Activated naive CD4-positive, alpha-beta T cell treated with anti-CD3 and anti-CD28 coated beads, Interleukin-2, amount 50 U/mL, for 24 hours (primary cell): Measurements from ENCODE around the gene SCAF1.

ENCODE experiments used
- H3K27ac Mint-ChIP-seq: one replicate; pipeline ENCODE4 v1.8.0; 2021; ENCODE audit warnings: mild to moderate bottlenecking, mixed read lengths
- H3K27me3 Mint-ChIP-seq: one replicate; pipeline ENCODE4 v1.8.0; 2021; ENCODE audit warnings: mixed read lengths
- H3K36me3 Mint-ChIP-seq: one replicate; pipeline ENCODE4 v1.8.0; 2021; ENCODE audit warnings: mixed read lengths
- H3K4me1 Mint-ChIP-seq: one replicate; pipeline ENCODE4 v1.8.0; 2021; ENCODE audit warnings: mixed read lengths
- H3K4me3 Mint-ChIP-seq: one replicate; pipeline ENCODE4 v1.8.0; 2021; ENCODE audit warnings: mild to moderate bottlenecking, mixed read lengths
- H3K9me3 Mint-ChIP-seq: one replicate; pipeline ENCODE4 v1.8.0; 2021; ENCODE audit warnings: mixed read lengths

Gene SCAF1

GRCh38 chr19:49665351-49666119 is 23.5 kb downstream of the SCAF1 start, which contains the start of the genes BCL2L12 and IRF3:
Gene BCL2L12 (plus strand): TSS chr19:49665933. CDS start chr19:49666693, 760 bp downstream.
Gene IRF3 (minus strand): TSS chr19:49665857. CDS start chr19:49664838, 1,019 bp downstream.
- peaks cover 38% of the 10 kb centered on the region for H3K4me1 Mint-ChIP-seq
- H3K9me3 Mint-ChIP-seq: no peaks in the 10 kb centered on the region
- no peaks in the 10 kb centered on the region for H3K27me3 Mint-ChIP-seq
- H3K36me3 Mint-ChIP-seq: peaks cover 1% of the 10 kb centered on the region
- H3K27ac Mint-ChIP-seq: peak within 1 kb of the TSS; percentile 96
- H3K4me3 Mint-ChIP-seq: peak within 1 kb of the TSS; percentile 97

GRCh38 chr19:49666120-49666444 is 24.1 kb downstream of the SCAF1 start:
- Mint-ChIP-seq H3K4me1 (peaks cover 38% of the 10 kb centered on the region), H3K9me3 (no peaks in the 10 kb centered on the region), H3K27ac (peak overlapping the region; percentile 76), H3K4me3 (peak overlapping the region; percentile 97), H3K27me3 (no peaks in the 10 kb centered on the region), H3K36me3 (peaks cover 1% of the 10 kb centered on the region)

DNA sequence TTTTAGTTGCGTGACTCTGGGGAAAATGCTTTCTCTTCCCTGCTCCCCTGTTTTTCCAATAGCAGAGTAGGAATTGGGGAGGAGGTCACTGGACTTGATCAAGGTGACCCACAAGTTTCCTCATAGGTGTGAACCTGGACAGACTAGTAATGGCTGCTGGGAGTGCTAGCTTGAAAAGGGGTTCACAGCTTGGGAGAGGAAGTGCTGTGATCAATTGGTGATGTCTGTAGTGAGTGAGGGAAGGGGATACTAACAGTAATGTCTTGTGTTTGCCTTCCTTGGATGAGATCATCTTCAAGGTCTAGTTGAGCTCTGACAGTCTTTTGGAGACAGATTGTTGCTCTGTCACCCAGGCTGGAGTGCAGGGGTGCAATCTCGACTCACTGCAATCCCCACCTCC is 25.5 kb downstream of the SCAF1 start:
- peaks cover 1% of the 10 kb centered on the region for H3K36me3 Mint-ChIP-seq
- H3K4me3 Mint-ChIP-seq: peak overlapping the region; percentile 97
- peaks cover 45% of the 10 kb centered on the region for H3K4me1 Mint-ChIP-seq
- H3K27ac Mint-ChIP-seq: no peak overlapping the region
- no peaks in the 10 kb centered on the region for H3K9me3 Mint-ChIP-seq
- no peaks in the 10 kb centered on the region for H3K27me3 Mint-ChIP-seq

GRCh38 chr19:49669516-49669915 is 27.5 kb downstream of the SCAF1 start:
- Mint-ChIP-seq H3K9me3 (no peaks in the 10 kb centered on the region), H3K36me3 (peaks cover 1% of the 10 kb centered on the region), H3K4me1 (peaks cover 34% of the 10 kb centered on the region), H3K27ac (no peak overlapping the region), H3K27me3 (no peaks in the 10 kb centered on the region), H3K4me3 (no peak overlapping the region)

DNA sequence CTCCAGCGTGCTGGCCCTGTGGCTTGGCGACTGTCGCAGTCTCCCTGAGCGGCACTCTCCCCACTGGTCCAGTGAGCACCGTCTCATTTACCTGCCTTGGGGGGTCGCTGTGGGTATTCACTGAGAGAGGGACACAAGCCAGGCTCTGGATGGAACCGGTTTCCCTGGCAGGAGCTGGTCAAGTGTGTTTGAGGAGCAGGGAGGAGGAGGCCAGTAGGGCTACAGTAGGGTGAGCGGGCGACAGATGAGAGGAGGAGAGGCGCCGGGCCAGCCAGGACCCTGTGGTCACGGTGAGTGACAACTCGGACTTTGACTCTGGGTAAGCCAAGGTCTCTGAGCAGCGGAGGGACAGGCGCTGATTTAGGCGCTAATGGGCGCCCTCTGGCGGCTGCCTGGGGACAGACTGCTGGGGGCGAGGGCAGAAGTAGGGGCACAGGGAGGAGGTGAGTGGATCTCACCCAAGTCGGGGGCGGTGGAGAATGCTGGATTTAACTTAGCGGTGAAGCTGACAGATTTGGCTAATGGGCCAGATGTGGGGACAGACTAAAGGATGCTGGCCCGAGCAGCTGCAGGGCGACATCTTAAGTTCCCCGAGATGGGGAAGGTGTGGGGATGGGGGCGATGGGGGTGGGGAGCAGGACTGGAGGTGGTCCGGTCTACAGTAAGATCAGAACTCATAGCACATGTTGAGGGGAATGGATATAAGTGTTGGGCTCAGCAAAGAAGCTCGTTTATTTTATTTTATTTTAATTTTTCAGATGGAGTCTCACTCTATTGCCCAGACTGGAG is 30.3 kb downstream of the SCAF1 start:
- Mint-ChIP-seq H3K36me3 (peaks cover 1% of the 10 kb centered on the region), H3K4me1 (peaks cover 25% of the 10 kb centered on the region), H3K27me3 (no peaks in the 10 kb centered on the region), H3K9me3 (no peaks in the 10 kb centered on the region), H3K27ac (no peak overlapping the region), H3K4me3 (no peak overlapping the region)

GRCh38 chr19:49676136-49676783 is 34.3 kb downstream of the SCAF1 start:
- H3K27ac Mint-ChIP-seq: peak overlapping the region; percentile 99
- no peaks in the 10 kb centered on the region for H3K27me3 Mint-ChIP-seq
- H3K4me1 Mint-ChIP-seq: peaks cover 37% of the 10 kb centered on the region

GRCh38 chr19:49676784-49677230 is 34.8 kb downstream of the SCAF1 start:
- H3K36me3 Mint-ChIP-seq: no peaks in the 10 kb centered on the region
- H3K4me3 Mint-ChIP-seq: peak overlapping the region; percentile 93
- H3K27ac Mint-ChIP-seq: peak overlapping the region; percentile 99
- no peaks in the 10 kb centered on the region for H3K27me3 Mint-ChIP-seq
- peaks cover 36% of the 10 kb centered on the region for H3K4me1 Mint-ChIP-seq
- H3K9me3 Mint-ChIP-seq: no peaks in the 10 kb centered on the region

More at GRCh38 chr19:49676136-49676783, 34.3 kb downstream of the SCAF1 start:
- Mint-ChIP-seq H3K9me3 (no peaks in the 10 kb centered on the region), H3K4me3 (peak overlapping the region; percentile 93), H3K36me3 (no peaks in the 10 kb centered on the region)

- H3K27ac Mint-ChIP-seq: peak within 1 kb of the TSS; percentile 99
- H3K4me1 Mint-ChIP-seq: peaks cover 30% of the 10 kb centered on the region
- H3K4me3 Mint-ChIP-seq: peak within 1 kb of the TSS; percentile 93
- no peaks in the 10 kb centered on the region for H3K36me3 Mint-ChIP-seq
- H3K9me3 Mint-ChIP-seq: no peaks in the 10 kb centered on the region
- H3K27me3 Mint-ChIP-seq: no peaks in the 10 kb centered on the region
Measured at GRCh38 chr19:49677231-49677900, 35.4 kb downstream of the SCAF1 start, which contains the start of gene PRMT1. Gene PRMT1 (plus strand): TSS chr19:49677271. CDS start chr19:49677281, 10 bp downstream.

DNA sequence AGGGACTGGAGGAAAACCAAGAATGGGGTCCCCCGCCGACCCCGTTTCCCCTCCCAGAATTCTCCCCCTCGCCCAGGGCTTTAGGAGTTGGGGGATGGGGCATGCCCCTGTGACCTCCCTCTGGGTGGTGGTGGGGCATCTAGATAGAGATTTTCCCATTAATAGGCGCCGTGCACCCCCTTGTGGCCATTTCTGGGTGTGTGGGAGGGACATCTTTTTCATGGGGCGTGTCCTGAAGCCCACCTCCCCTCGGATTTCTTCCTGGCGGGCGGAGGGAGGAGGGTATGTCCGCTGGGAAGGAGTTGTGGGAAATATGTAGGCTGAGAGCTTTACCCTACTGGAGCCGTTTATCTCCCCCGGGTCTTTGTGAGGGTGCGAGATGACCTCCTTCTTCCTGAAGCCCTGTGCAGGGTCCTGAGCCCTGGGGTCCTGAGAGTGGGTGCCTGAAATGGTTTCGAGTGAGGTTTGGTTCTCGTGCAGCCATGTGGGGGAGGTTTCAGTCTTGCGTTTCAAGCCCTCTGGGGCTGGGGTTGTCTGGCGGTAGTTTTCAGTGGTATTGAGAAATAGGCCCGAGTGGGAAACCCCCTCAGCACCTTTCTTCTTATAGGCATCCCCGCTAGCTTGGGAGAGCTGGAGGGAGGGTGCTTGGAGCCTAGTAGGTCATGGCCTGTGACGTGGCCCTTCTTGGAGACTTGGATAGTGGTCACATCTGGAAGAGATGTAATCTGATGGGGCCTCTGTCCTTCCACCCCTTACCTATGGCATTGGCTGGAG is 36.1 kb downstream of the SCAF1 start:
- no peaks in the 10 kb centered on the region for H3K36me3 Mint-ChIP-seq
- peak overlapping the region; percentile 96 for H3K27ac Mint-ChIP-seq
- peak overlapping the region; percentile 93 for H3K4me3 Mint-ChIP-seq
- no peaks in the 10 kb centered on the region for H3K27me3 Mint-ChIP-seq
- no peaks in the 10 kb centered on the region for H3K9me3 Mint-ChIP-seq
- H3K4me1 Mint-ChIP-seq: peaks cover 28% of the 10 kb centered on the region

DNA sequence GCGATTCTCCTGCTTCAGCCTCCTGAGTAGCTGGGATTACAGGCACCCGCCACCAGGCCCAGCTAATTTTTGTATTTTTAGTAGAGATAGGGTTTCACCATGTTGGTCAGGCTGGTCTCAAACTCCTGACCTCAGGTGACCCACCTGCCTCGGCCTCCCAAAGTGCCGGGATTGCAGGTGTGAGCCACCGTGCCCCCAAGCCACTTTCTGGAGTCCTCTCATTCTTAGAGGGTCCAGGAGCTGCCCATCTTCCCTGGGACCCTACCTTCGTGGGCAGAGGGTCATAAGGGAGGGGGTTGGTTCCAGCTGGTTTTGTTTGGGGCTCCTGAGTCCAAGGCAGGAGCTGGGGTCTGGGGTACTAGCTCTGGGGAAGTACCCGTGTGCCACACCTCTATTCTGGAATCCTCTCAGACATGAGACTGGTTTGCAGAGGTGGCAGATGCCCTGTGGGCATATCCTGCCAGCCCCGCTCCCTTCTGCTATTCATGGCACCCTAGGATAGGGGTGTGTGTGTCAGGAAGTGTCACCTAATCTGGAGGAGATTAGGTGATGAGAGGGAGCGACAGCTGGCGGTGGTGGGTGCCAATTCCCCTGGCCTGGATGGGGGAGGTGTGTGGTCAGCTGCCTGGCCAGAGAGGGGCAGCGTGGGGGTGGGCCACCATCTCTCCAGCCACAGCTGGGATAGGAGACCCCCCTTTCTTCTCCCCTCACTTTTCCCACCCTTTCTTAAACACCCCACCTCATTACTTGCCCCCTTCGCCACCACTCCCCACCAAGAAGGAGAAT is 37.2 kb downstream of the SCAF1 start:
- Mint-ChIP-seq H3K9me3 (no peaks in the 10 kb centered on the region), H3K4me3 (peak overlapping the region; percentile 93), H3K36me3 (peaks cover 3% of the 10 kb centered on the region), H3K27ac (no peak overlapping the region), H3K27me3 (no peaks in the 10 kb centered on the region), H3K4me1 (peaks cover 27% of the 10 kb centered on the region)

GRCh38 chr19:49679771-49680413 is 37.9 kb downstream of the SCAF1 start:
- Mint-ChIP-seq H3K27ac (no peak overlapping the region), H3K36me3 (peaks cover 3% of the 10 kb centered on the region), H3K4me3 (peak overlapping the region; percentile 70), H3K9me3 (no peaks in the 10 kb centered on the region), H3K4me1 (peaks cover 27% of the 10 kb centered on the region), H3K27me3 (no peaks in the 10 kb centered on the region)

DNA sequence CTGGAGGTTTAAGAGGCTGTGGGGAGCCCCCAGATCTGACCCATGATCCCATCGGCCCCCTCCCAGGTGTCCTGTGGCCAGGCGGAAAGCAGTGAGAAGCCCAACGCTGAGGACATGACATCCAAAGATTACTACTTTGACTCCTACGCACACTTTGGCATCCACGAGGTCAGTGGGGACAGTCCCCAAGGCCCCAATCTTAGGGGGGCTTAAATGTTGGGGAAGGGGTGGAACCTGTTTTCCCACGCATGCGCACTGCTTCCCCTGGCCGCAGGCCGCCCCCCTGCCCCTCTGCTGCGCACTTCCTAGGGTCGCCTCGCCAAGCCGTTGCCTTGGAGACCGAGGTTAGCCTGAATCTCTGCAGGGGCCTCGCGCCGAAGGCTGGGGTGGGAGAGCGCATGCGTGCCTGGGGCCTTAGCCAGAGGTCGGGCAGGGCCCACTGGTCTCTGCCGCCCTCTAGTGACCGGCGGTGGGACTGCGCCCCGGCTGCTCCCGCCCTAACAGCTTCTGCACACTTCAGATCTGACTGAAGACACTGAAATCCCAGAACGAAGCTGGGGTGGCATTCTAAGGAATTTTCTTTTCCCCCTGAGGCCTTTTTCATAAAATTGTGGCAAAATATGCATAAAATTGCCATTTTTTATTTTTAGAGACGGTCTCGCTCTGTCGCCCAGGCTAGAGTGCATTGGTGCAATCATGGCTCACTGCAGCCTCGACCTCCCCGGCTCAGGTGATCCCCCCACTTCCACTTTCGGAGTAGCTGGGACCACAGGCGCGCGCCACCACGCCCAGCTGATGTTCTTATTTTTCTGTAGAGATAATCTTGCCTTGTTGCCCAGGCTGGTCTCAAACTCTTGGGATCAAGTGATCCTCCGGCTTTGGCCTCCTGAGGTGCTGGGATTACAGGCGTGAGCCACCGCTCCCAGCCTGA is 38.7 kb downstream of the SCAF1 start:
- peak overlapping the region; percentile 76 for H3K27ac Mint-ChIP-seq
- no peaks in the 10 kb centered on the region for H3K9me3 Mint-ChIP-seq
- H3K4me3 Mint-ChIP-seq: peak overlapping the region; percentile 70
- H3K27me3 Mint-ChIP-seq: no peaks in the 10 kb centered on the region
- peaks cover 27% of the 10 kb centered on the region for H3K4me1 Mint-ChIP-seq
- H3K36me3 Mint-ChIP-seq: peaks cover 7% of the 10 kb centered on the region

GRCh38 chr19:49681830-49682229 is 39.8 kb downstream of the SCAF1 start:
- H3K9me3 Mint-ChIP-seq: no peaks in the 10 kb centered on the region

More at GRCh38 chr19:49681830-49682229, 39.8 kb downstream of the SCAF1 start:
- no peaks in the 10 kb centered on the region for H3K27me3 Mint-ChIP-seq
- H3K4me1 Mint-ChIP-seq: peaks cover 17% of the 10 kb centered on the region
- peaks cover 9% of the 10 kb centered on the region for H3K36me3 Mint-ChIP-seq
- H3K4me3 Mint-ChIP-seq: no peak overlapping the region
- no peak overlapping the region for H3K27ac Mint-ChIP-seq
